H9 (cell line): ENCODE measurements around the gene SCN1B. TPM values are rescaled to one million over a fixed set of nuclear protein-coding genes. Genes with fewer than 3 reads are reported as not detected.

Experiments used
- DNase-seq: peaks from one replicate; pipeline ENCODE4 v3.0.0-alpha.2; 2017
- H2AFZ ChIP-seq: one replicate; pipeline ENCODE4 v1.6.1; 2013; ENCODE audit warnings: mild to moderate bottlenecking, low read length, control low read depth, moderate library complexity
- H2AK5ac ChIP-seq: 2 replicates; pipeline ENCODE4 v1.6.1; 2013; ENCODE audit warnings: low read length, control low read depth, mixed read lengths; ENCODE audit not compliant: insufficient read length
- H2BK120ac ChIP-seq: one replicate; pipeline ENCODE4 v1.6.1; 2013; ENCODE audit warnings: low read depth, mild to moderate bottlenecking, low read length, control low read depth, inconsistent platforms; ENCODE audit not compliant: poor library complexity, severe bottlenecking
- H2BK12ac ChIP-seq: 2 replicates; pipeline ENCODE4 v1.6.1; 2013; ENCODE audit warnings: low read length, control low read depth, mixed read lengths, low read depth; ENCODE audit not compliant: insufficient read length
- H2BK15ac ChIP-seq: 2 replicates; pipeline ENCODE4 v1.6.1; 2013; ENCODE audit warnings: low read depth, low read length, control low read depth
- H2BK20ac ChIP-seq: one replicate; pipeline ENCODE4 v1.6.1; 2013; ENCODE audit warnings: low read depth, mild to moderate bottlenecking, low read length, control low read depth, inconsistent platforms; ENCODE audit not compliant: poor library complexity, severe bottlenecking
- H2BK5ac ChIP-seq: 2 replicates; pipeline ENCODE4 v1.6.1; 2013; ENCODE audit warnings: low read length, control low read depth, mixed read lengths; ENCODE audit not compliant: insufficient read length
- H3K14ac ChIP-seq: 2 replicates; pipeline ENCODE4 v1.6.1; 2013; ENCODE audit warnings: low read length, control low read depth; ENCODE audit not compliant: insufficient read depth
- H3K18ac ChIP-seq: 2 replicates; pipeline ENCODE4 v1.6.1; 2013; ENCODE audit warnings: low read depth, mild to moderate bottlenecking, mixed read lengths, low read length, control low read depth; ENCODE audit not compliant: insufficient read length
- H3K23ac ChIP-seq: 2 replicates; pipeline ENCODE4 v1.6.1; 2013; ENCODE audit warnings: low read length, control low read depth, mixed read lengths, low read depth; ENCODE audit not compliant: insufficient read length
- H3K23me2 ChIP-seq: 2 replicates; pipeline ENCODE4 v1.6.1; 2013; ENCODE audit warnings: low read depth, mild to moderate bottlenecking, mixed read lengths, low read length, control low read depth; ENCODE audit not compliant: insufficient read length, poor library complexity, severe bottlenecking
- H3K27ac ChIP-seq: 2 replicates; pipeline ENCODE4 v1.5.1; 2013; ENCODE audit warnings: low read length, control low read depth, mixed read lengths, low read depth; ENCODE audit not compliant: insufficient read length
- H3K27me3 ChIP-seq: 2 replicates; pipeline ENCODE4 v1.6.1; 2013; ENCODE audit warnings: low read length, control low read depth, inconsistent platforms; ENCODE audit not compliant: insufficient read depth
- H3K4ac ChIP-seq: 2 replicates; pipeline ENCODE4 v1.6.1; 2013; ENCODE audit warnings: low read depth, mild to moderate bottlenecking, control low read depth, inconsistent platforms, low read length, moderate library complexity
- H3K4me1 ChIP-seq: 2 replicates; pipeline ENCODE4 v1.6.1; 2013; ENCODE audit warnings: low read length, control low read depth, inconsistent platforms; ENCODE audit not compliant: insufficient read depth
- H3K4me2 ChIP-seq: 2 replicates; pipeline ENCODE4 v1.6.1; 2013; ENCODE audit warnings: low read length, control low read depth, mixed read lengths; ENCODE audit not compliant: insufficient read length, insufficient read depth
- H3K56ac ChIP-seq: 2 replicates; pipeline ENCODE4 v1.6.1; 2013; ENCODE audit warnings: low read depth, mild to moderate bottlenecking, mixed read lengths, low read length, control low read depth; ENCODE audit not compliant: insufficient read length
- H3K79me1 ChIP-seq: 2 replicates; pipeline ENCODE4 v1.6.1; 2013; ENCODE audit warnings: low read depth, mild to moderate bottlenecking, moderate library complexity, low read length, control low read depth, inconsistent platforms; ENCODE audit not compliant: insufficient read depth, poor library complexity, severe bottlenecking
- H3K79me2 ChIP-seq: 2 replicates; pipeline ENCODE4 v1.6.1; 2013; ENCODE audit warnings: low read length, control low read depth, inconsistent platforms; ENCODE audit not compliant: insufficient read depth
- H3K9ac ChIP-seq: 2 replicates; pipeline ENCODE4 v1.6.1; 2013; ENCODE audit warnings: low read length, control low read depth, mixed read lengths; ENCODE audit not compliant: insufficient read length; ENCODE audit errors: extremely low read depth
- H3K9me3 ChIP-seq: one replicate; pipeline ENCODE4 v1.6.1; 2013; ENCODE audit warnings: low read depth, low read length, inconsistent platforms; ENCODE audit not compliant: control insufficient read depth
- H3T11ph ChIP-seq: one replicate; pipeline ENCODE4 v1.6.1; 2013; ENCODE audit warnings: mild to moderate bottlenecking, low read length, control low read depth, inconsistent platforms
- H4K20me1 ChIP-seq: one replicate; pipeline ENCODE4 v1.6.1; 2013; ENCODE audit not compliant: control insufficient read depth, insufficient read length, insufficient read depth
- H4K5ac ChIP-seq: 2 replicates; pipeline ENCODE4 v1.6.1; 2013; ENCODE audit warnings: low read depth, mild to moderate bottlenecking, mixed read lengths, low read length, control low read depth; ENCODE audit not compliant: insufficient read length
- H4K8ac ChIP-seq: replicated peaks from 2 replicates; pipeline ENCODE4 v1.6.1; 2013; ENCODE audit warnings: low read length, control low read depth, mixed read lengths, low read depth; ENCODE audit not compliant: insufficient read length
- H4K91ac ChIP-seq: 2 replicates; pipeline ENCODE4 v1.6.1; 2013; ENCODE audit warnings: low read depth, mild to moderate bottlenecking, moderate library complexity, mixed read lengths, low read length, control low read depth; ENCODE audit not compliant: insufficient read length
- H3K27ac Mint-ChIP-seq, 3 experiments: 2 replicates in 2 of 3; 3 replicates in 1 of 3; pipeline ENCODE4 v1.8.0; 2020 to 2021; ENCODE audit warnings: mixed read lengths in 3 of 3, mild to moderate bottlenecking in 1 of 3, moderate library complexity in 1 of 3
- H3K27me3 Mint-ChIP-seq: 2 replicates; pipeline ENCODE4 v1.8.0; 2021; ENCODE audit warnings: low read depth, mild to moderate bottlenecking, moderate library complexity, mixed read lengths
- H3K36me3 Mint-ChIP-seq, 3 experiments: 2 replicates in 2 of 3; 3 replicates in 1 of 3; pipeline ENCODE4 v1.8.0; 2020 to 2021; ENCODE audit warnings: low read depth in 3 of 3, mixed read lengths in 3 of 3; ENCODE audit not compliant: insufficient read depth in 1 of 3
- H3K4me1 Mint-ChIP-seq, 2 experiments: 2 replicates each; pipeline ENCODE4 v1.8.0; 2020; ENCODE audit warnings: mixed read lengths in 2 of 2
- H3K4me3 Mint-ChIP-seq, 2 experiments: 2 replicates in 1 of 2; 3 replicates in 1 of 2; pipeline ENCODE4 v1.8.0; 2020 to 2021; ENCODE audit warnings: mild to moderate bottlenecking in 2 of 2, mixed read lengths in 2 of 2, moderate library complexity in 1 of 2
- H3K9me3 Mint-ChIP-seq, 2 experiments: 2 replicates in 1 of 2; 3 replicates in 1 of 2; pipeline ENCODE4 v1.8.0; 2020; ENCODE audit warnings: mild to moderate bottlenecking in 2 of 2, mixed read lengths in 2 of 2, moderate library complexity in 1 of 2
- WGBS: extraction: QIAGEN DNeasy Blood & Tissue Kit; methylation state at CpG from one replicate; pipeline ENCODE4 v1.1.7; 2013; ENCODE audit warnings: missing lambda C conversion rate, low lambda C conversion rate, mixed read lengths; ENCODE audit not compliant: insufficient read length; ENCODE audit errors: extremely low coverage; 5-methylcytosine and 5-hydroxymethylcytosine counted together
- total RNA-seq: library from RNA; stranded (reverse); gene quantifications from 2 replicates; pipeline ENCODE4 v1.2.1, GENCODE V29; 2021
- TF ChIP-seq, protein P1 (sequence below): fragments of 200-600 bp; sonication (generic); conservative IDR thresholded peaks from 3 replicates; pipeline ENCODE4 v1.8.0; 2021; ENCODE audit warnings: antibody characterized with exemption, mild to moderate bottlenecking

Gene SCN1B
- total RNA-seq, 1 experiment from 2014 or later: 3.8 TPM

DNA sequence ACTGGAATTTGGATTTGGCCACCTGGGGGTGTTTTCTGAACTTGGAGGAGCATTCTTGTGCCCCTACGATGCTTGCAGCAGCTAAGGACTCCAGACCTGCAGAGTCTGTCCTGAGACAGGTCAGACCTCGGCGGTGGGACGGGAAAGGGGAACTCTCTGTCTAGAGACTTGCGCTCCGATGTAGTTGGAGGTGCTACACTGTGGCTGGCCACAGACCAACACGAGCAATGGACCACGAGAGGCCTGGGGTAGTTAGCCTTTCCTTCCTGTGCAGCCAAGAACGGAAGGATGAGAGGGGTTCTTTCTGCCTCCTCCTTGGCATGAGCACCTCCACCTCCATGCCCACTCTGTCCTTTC is 36.0 kb upstream of the SCN1B start:
- no CpG with 5 or more reads among the region's 9 CpGs for WGBS
- no peak for DNase-seq

More for the DNA sequence above, 36.0 kb upstream of the SCN1B start:
- Histone ChIP-seq H2AK5ac (no peak overlapping the region), H2BK5ac (no peak overlapping the region), H2BK120ac (no peak overlapping the region), H2BK12ac (no peak overlapping the region), H3K9me3 (no peaks in the 10 kb centered on the region), H3K27ac (no peak overlapping the region), H3K4ac (no peak overlapping the region), H3K56ac (no peak overlapping the region), H3K23ac (no peak overlapping the region), H3K23me2 (peaks cover 7% of the 10 kb centered on the region), H3K9ac (no peak overlapping the region), H3K18ac (no peak overlapping the region), H3K4me2 (no peak overlapping the region), H3K14ac (no peak overlapping the region), H2AFZ (no peak overlapping the region), H4K5ac (no peak overlapping the region), H4K8ac (no peak overlapping the region), H3T11ph (no peak overlapping the region), H2BK20ac (no peak overlapping the region), H3K4me1 (0 out of 2 replicates have a peak, but pooled peaks cover 1% of the 10 kb centered on the region), H4K91ac (no peak overlapping the region), H4K20me1 (no peaks in the 10 kb centered on the region), H3K79me2 (no peaks in the 10 kb centered on the region), H3K79me1 (no peaks in the 10 kb centered on the region), H2BK15ac (no peak overlapping the region), H3K27me3 (no peaks in the 10 kb centered on the region)
- peaks cover 0 to 5% of the 10 kb centered on the region in 2 experiments; a peak in 2 of 5 replicates for H3K9me3 Mint-ChIP-seq
- H3K4me1 Mint-ChIP-seq: peaks cover 23 to 27% of the 10 kb centered on the region in 2 experiments
- H3K4me3 Mint-ChIP-seq: peak overlapping the region in 1 of 2 experiments; percentile 21; a peak in 1 of 5 replicates
- TF ChIP-seq, protein P1, sequence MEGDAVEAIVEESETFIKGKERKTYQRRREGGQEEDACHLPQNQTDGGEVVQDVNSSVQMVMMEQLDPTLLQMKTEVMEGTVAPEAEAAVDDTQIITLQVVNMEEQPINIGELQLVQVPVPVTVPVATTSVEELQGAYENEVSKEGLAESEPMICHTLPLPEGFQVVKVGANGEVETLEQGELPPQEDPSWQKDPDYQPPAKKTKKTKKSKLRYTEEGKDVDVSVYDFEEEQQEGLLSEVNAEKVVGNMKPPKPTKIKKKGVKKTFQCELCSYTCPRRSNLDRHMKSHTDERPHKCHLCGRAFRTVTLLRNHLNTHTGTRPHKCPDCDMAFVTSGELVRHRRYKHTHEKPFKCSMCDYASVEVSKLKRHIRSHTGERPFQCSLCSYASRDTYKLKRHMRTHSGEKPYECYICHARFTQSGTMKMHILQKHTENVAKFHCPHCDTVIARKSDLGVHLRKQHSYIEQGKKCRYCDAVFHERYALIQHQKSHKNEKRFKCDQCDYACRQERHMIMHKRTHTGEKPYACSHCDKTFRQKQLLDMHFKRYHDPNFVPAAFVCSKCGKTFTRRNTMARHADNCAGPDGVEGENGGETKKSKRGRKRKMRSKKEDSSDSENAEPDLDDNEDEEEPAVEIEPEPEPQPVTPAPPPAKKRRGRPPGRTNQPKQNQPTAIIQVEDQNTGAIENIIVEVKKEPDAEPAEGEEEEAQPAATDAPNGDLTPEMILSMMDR: no peak
- peak overlapping the region in 1 of 3 experiments; percentile 18; a peak in 2 of 7 replicates for H3K27ac Mint-ChIP-seq
- no peaks in the 10 kb centered on the region; the same call in 1 of the 2 replicates for H3K27me3 Mint-ChIP-seq
- H3K36me3 Mint-ChIP-seq: peaks cover 0 to 5% (median 0%) of the 10 kb centered on the region in 3 experiments; a peak in 3 of 7 replicates
